Type B pancreatic cell (in vitro differentiated cells): Measurements from ENCODE around the gene FRMD5. TPM values are rescaled to one million over a fixed set of nuclear protein-coding genes. Genes with fewer than 3 reads are reported as not detected.

ENCODE experiments used
- DNase-seq: peaks from one replicate; pipeline ENCODE4 v3.0.0; 2021; ENCODE audit warnings: mixed read lengths; ENCODE audit not compliant: unreplicated experiment; ENCODE audit errors: extremely low spot score
- H3K27ac Mint-ChIP-seq: 2 replicates; pipeline ENCODE4 v1.8.0; 2021; ENCODE audit warnings: mild to moderate bottlenecking, mixed read lengths
- H3K27me3 Mint-ChIP-seq: 2 replicates; pipeline ENCODE4 v1.8.0; 2021; ENCODE audit warnings: mixed read lengths
- H3K36me3 Mint-ChIP-seq: 2 replicates; pipeline ENCODE4 v1.8.0; 2021; ENCODE audit warnings: mixed read lengths
- H3K4me1 Mint-ChIP-seq: one replicate; pipeline ENCODE4 v1.8.0; 2021; ENCODE audit warnings: mixed read lengths; ENCODE audit not compliant: unreplicated experiment
- H3K4me3 Mint-ChIP-seq: 2 replicates; pipeline ENCODE4 v1.8.0; 2021; ENCODE audit warnings: mild to moderate bottlenecking, mixed read lengths
- H3K9me3 Mint-ChIP-seq: 2 replicates; pipeline ENCODE4 v1.8.0; 2021; ENCODE audit warnings: mixed read lengths
- CTCF ChIP-seq: fragments of 200-600 bp; sonication (generic); conservative IDR thresholded peaks from 2 replicates; pipeline ENCODE4 v1.5.0; 2021; ENCODE audit warnings: antibody characterized with exemption, mild to moderate bottlenecking
- total RNA-seq: library from RNA; stranded (reverse); gene quantifications from 2 replicates; pipeline ENCODE4 v1.2.1, GENCODE V29; 2021; ENCODE audit warnings: low replicate concordance

Gene FRMD5
- total RNA-seq, 1 donor from 2014 or later, result 3.8 TPM

- Mint-ChIP-seq H3K4me3 (peak overlapping the region; percentile 69), H3K27ac (peak overlapping the region; percentile 54)
Observed at GRCh38 chr15:43903864-43904290, 291.2 kb downstream of the FRMD5 start.

GRCh38 chr15:43901495-43901894, 293.6 kb downstream of the FRMD5 start:
- Mint-ChIP-seq H3K4me1 (peaks cover 20% of the 10 kb centered on the region), H3K27me3 (no peaks in the 10 kb centered on the region), H3K9me3 (no peaks in the 10 kb centered on the region), H3K36me3 (no peaks in the 10 kb centered on the region), H3K4me3 (no peak overlapping the region), H3K27ac (no peak overlapping the region)
- no peak for DNase-seq
- TF ChIP-seq CTCF, result no peak

More at GRCh38 chr15:43903864-43904290, 291.2 kb downstream of the FRMD5 start:
- peak; percentile 77 for DNase-seq
- H3K36me3 Mint-ChIP-seq, result no peaks in the 10 kb centered on the region
- TF ChIP-seq CTCF, result peak; percentile 96
- H3K9me3 Mint-ChIP-seq, result no peaks in the 10 kb centered on the region
- peaks cover 20% of the 10 kb centered on the region for H3K4me1 Mint-ChIP-seq
- no peaks in the 10 kb centered on the region for H3K27me3 Mint-ChIP-seq

GRCh38 chr15:43900996-43901395, 294.1 kb downstream of the FRMD5 start:
- H3K36me3 Mint-ChIP-seq, result no peaks in the 10 kb centered on the region
- H3K9me3 Mint-ChIP-seq, result no peaks in the 10 kb centered on the region
- DNase-seq, result no peak
- H3K27ac Mint-ChIP-seq, result no peak overlapping the region
- TF ChIP-seq CTCF, result no peak
- peaks cover 20% of the 10 kb centered on the region for H3K4me1 Mint-ChIP-seq
- H3K4me3 Mint-ChIP-seq, result no peak overlapping the region
- no peaks in the 10 kb centered on the region for H3K27me3 Mint-ChIP-seq

- Mint-ChIP-seq H3K4me1 (peaks cover 20% of the 10 kb centered on the region), H3K27me3 (no peaks in the 10 kb centered on the region), H3K27ac (no peak overlapping the region), H3K36me3 (no peaks in the 10 kb centered on the region), H3K4me3 (no peak overlapping the region), H3K9me3 (no peaks in the 10 kb centered on the region)
- DNase-seq, result no peak
- no peak for TF ChIP-seq CTCF
Observed at GRCh38 chr15:43899928-43900327, 295.1 kb downstream of the FRMD5 start.

- TF ChIP-seq CTCF, result no peak
Observed at GRCh38 chr15:43898891-43899290, 296.2 kb downstream of the FRMD5 start.

GRCh38 chr15:43896543-43896942, 298.5 kb downstream of the FRMD5 start:
- Mint-ChIP-seq H3K36me3 (no peaks in the 10 kb centered on the region), H3K4me3 (no peak overlapping the region), H3K4me1 (peaks cover 21% of the 10 kb centered on the region), H3K9me3 (no peaks in the 10 kb centered on the region), H3K27ac (no peak overlapping the region), H3K27me3 (no peaks in the 10 kb centered on the region)
- TF ChIP-seq CTCF, result no peak
- DNase-seq, result no peak

More at GRCh38 chr15:43898891-43899290, 296.2 kb downstream of the FRMD5 start:
- no peak for DNase-seq
- H3K36me3 Mint-ChIP-seq, result no peaks in the 10 kb centered on the region
- no peaks in the 10 kb centered on the region for H3K9me3 Mint-ChIP-seq
- H3K4me3 Mint-ChIP-seq, result no peak overlapping the region
- H3K27me3 Mint-ChIP-seq, result no peaks in the 10 kb centered on the region
- peaks cover 24% of the 10 kb centered on the region for H3K4me1 Mint-ChIP-seq
- H3K27ac Mint-ChIP-seq, result no peak overlapping the region
